OCI-LY1 (cell line): ENCODE measurements around the gene PFKFB2.

Experiments
- H2AFZ ChIP-seq: fragments of 200-600 bp; sonication (generic), shearing (Covaris generic); 2 replicates; pipeline ENCODE4 v1.6.0; 2014; ENCODE audit warnings: antibody characterized with exemption, mild to moderate bottlenecking, low read length
- H3F3A ChIP-seq: fragments of 200-600 bp; sonication (generic), shearing (Covaris generic); 2 replicates; pipeline ENCODE4 v1.6.0; 2014; ENCODE audit warnings: mild to moderate bottlenecking, antibody characterized with exemption, low read length, moderate library complexity; ENCODE audit not compliant: insufficient read depth
- H3K27ac ChIP-seq: fragments of 200-600 bp; sonication (generic); 2 replicates; pipeline ENCODE4 v1.5.1; 2014; ENCODE audit warnings: low read length, mixed run types, mild to moderate bottlenecking, low read depth; ENCODE audit not compliant: poor library complexity, severe bottlenecking
- H3K27me3 ChIP-seq: fragments of 200-600 bp; sonication (generic); 2 replicates; pipeline ENCODE4 v1.6.0; 2014; ENCODE audit warnings: antibody characterized with exemption, mild to moderate bottlenecking, low read length, moderate library complexity; ENCODE audit not compliant: insufficient read depth
- H3K36me3 ChIP-seq: fragments of 200-600 bp; sonication (generic); 2 replicates; pipeline ENCODE4 v1.6.1; 2014; ENCODE audit warnings: mild to moderate bottlenecking, antibody characterized with exemption, low read length, moderate library complexity, mixed read lengths; ENCODE audit not compliant: insufficient read depth
- H3K4me1 ChIP-seq: fragments of 200-600 bp; sonication (generic); 2 replicates; pipeline ENCODE4 v1.5.1; 2014; ENCODE audit warnings: mild to moderate bottlenecking, low read length, moderate library complexity; ENCODE audit not compliant: insufficient read depth, severe bottlenecking
- H3K4me2 ChIP-seq: fragments of 200-600 bp; sonication (generic), shearing (Covaris generic); 2 replicates; pipeline ENCODE4 v1.6.1; 2014; ENCODE audit warnings: low read length
- H3K4me3 ChIP-seq: fragments of 200-600 bp; sonication (generic); 2 replicates; pipeline ENCODE4 v1.5.1; 2014; ENCODE audit warnings: low read length, low read depth, mild to moderate bottlenecking, mixed read lengths; ENCODE audit not compliant: poor library complexity, severe bottlenecking
- H3K79me2 ChIP-seq: fragments of 200-600 bp; shearing (Covaris generic); 2 replicates; pipeline ENCODE4 v1.6.1; 2016; ENCODE audit warnings: mixed run types, low read length, mixed read lengths; ENCODE audit not compliant: insufficient read depth
- H3K9ac ChIP-seq: fragments of 200-600 bp; sonication (generic), shearing (Covaris generic); 2 replicates; pipeline ENCODE4 v1.6.1; 2014; ENCODE audit warnings: mild to moderate bottlenecking, low read length, mixed read lengths
- H3K9me2 ChIP-seq: fragments of 200-600 bp; sonication (generic), shearing (Covaris generic); 2 replicates; pipeline ENCODE4 v1.6.1; 2014; ENCODE audit warnings: low read depth, mild to moderate bottlenecking, low read length, mixed read lengths
- H3K9me3 ChIP-seq: fragments of 200-600 bp; shearing (Covaris generic); 2 replicates; pipeline ENCODE4 v1.6.1; 2014; ENCODE audit warnings: low read length, mixed read lengths
- H4K20me1 ChIP-seq: fragments of 200-600 bp; sonication (generic), shearing (Covaris generic); 2 replicates; pipeline ENCODE4 v1.6.0; 2016; ENCODE audit warnings: mild to moderate bottlenecking, low read length; ENCODE audit not compliant: insufficient read depth
- CTCF ChIP-seq: fragments of 200-600 bp; sonication (generic), shearing (Covaris generic); IDR thresholded peaks from 2 replicates; pipeline ENCODE4 v1.5.1; 2017; ENCODE audit warnings: mild to moderate bottlenecking, antibody characterized with exemption, low read length, moderate library complexity, mixed read lengths
- EZH2 ChIP-seq: fragments of 200-600 bp; sonication (generic), shearing (Covaris generic); IDR thresholded peaks from 2 replicates; pipeline ENCODE4 v1.8.0; 2017; ENCODE audit warnings: borderline replicate concordance, mixed run types, mild to moderate bottlenecking, antibody characterized with exemption, low read length, moderate library complexity, mixed read lengths

Gene PFKFB2

GRCh38 chr1:207021876-207022596, 31.0 kb upstream of the PFKFB2 start:
- Histone ChIP-seq H3K27me3 (no peaks in the 10 kb centered on the region), H3F3A (no peaks in the 10 kb centered on the region), H3K4me3 (no peak overlapping the region), H4K20me1 (no peaks in the 10 kb centered on the region), H3K36me3 (no peaks in the 10 kb centered on the region), H3K9ac (no peak overlapping the region), H3K9me2 (no peaks in the 10 kb centered on the region), H3K9me3 (no peaks in the 10 kb centered on the region), H2AFZ (no peak overlapping the region), H3K4me1 (no peaks in the 10 kb centered on the region), H3K4me2 (no peak overlapping the region), H3K27ac (no peak overlapping the region), H3K79me2 (no peaks in the 10 kb centered on the region)
- no peak for TF ChIP-seq CTCF
- no peak for TF ChIP-seq EZH2

GRCh38 chr1:207022996-207023679, 29.9 kb upstream of the PFKFB2 start:
- no peak for TF ChIP-seq EZH2
- no peak for TF ChIP-seq CTCF
- no peaks in the 10 kb centered on the region for H3K27me3 ChIP-seq
- no peaks in the 10 kb centered on the region for H3K9me2 ChIP-seq
- H3K36me3 ChIP-seq, result no peaks in the 10 kb centered on the region
- H3K9ac ChIP-seq, result no peak overlapping the region
- H2AFZ ChIP-seq, result no peak overlapping the region
- H3K27ac ChIP-seq, result no peak overlapping the region
- H3K4me3 ChIP-seq, result no peak overlapping the region
- no peaks in the 10 kb centered on the region for H3K79me2 ChIP-seq
- no peaks in the 10 kb centered on the region for H3F3A ChIP-seq
- H4K20me1 ChIP-seq, result no peaks in the 10 kb centered on the region
- H3K9me3 ChIP-seq, result no peaks in the 10 kb centered on the region
- no peaks in the 10 kb centered on the region for H3K4me1 ChIP-seq
- no peak overlapping the region for H3K4me2 ChIP-seq

- Histone ChIP-seq H3K9ac (no peak overlapping the region), H3K4me2 (no peak overlapping the region), H3K27me3 (no peaks in the 10 kb centered on the region), H2AFZ (no peak overlapping the region), H4K20me1 (no peaks in the 10 kb centered on the region), H3K4me1 (no peaks in the 10 kb centered on the region), H3K36me3 (no peaks in the 10 kb centered on the region), H3K9me3 (no peaks in the 10 kb centered on the region), H3K79me2 (no peaks in the 10 kb centered on the region), H3K4me3 (no peak overlapping the region), H3K9me2 (no peaks in the 10 kb centered on the region), H3K27ac (no peak overlapping the region), H3F3A (no peaks in the 10 kb centered on the region)
- no peak for TF ChIP-seq CTCF
- no peak for TF ChIP-seq EZH2
These were observed 28.6 kb upstream of the PFKFB2 start for GRCh38 chr1:207024202-207025145.
